Cardiac fibroblast (primary cell): ENCODE data around the gene USH2A.

Experiments
- DNase-seq, 2 donors: peaks; one replicate each; pipeline versions ENCODE4 v3.0.0 to v3.0.0-alpha.2; 2010; ENCODE audit warnings: low read depth in 2 of 2
- H3K4me3 ChIP-seq, 2 donors: replicated peaks in 1 of 2; 1 replicate in 1 of 2; 2 replicates in 1 of 2; pipeline ENCODE4 v1.5.1; 2011; ENCODE audit warnings: low read depth in 2 of 2, low read length in 2 of 2, mild to moderate bottlenecking in 2 of 2, moderate library complexity in 1 of 2
- TF ChIP-seq, protein P1 (sequence below): IDR thresholded peaks from one replicate; pipeline ENCODE4 v1.5.1; 2011; ENCODE audit warnings: low read depth, mild to moderate bottlenecking, low read length, inconsistent platforms

Gene USH2A

DNA sequence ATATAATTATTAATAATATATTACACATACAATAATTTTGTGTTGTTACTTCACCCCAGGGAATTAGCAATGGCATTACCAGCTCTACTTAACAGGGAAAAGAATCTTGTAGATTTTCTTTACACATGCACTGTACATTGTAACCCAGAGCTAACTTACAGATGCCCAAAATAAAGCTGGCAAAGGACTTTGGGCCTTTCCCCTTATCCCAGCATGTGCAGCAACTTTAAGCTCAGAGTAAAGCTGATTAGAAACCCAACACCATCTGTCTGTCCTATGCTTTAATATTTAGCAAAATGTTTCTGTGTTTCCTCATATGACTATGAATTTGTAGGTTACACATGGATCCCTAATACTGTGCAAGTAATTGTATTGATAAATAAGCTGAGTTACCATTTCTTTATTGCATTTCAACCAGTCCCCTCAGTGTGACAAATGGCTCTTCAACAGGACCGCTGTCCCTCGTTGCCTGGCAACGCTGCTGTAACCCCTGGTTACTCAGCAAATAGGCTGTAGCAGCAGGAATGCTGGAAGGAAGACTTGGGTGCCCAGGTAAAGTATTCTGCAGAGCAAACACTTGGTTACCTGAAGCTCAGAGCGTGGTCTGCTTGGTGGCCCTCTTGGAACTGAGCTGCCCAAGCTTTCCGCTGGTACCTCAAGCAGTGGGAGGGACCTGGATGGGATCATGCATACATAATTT is at the start of gene USH2A:
USH2A (minus strand) TSS at position 628 of the 700 bp plus-strand sequence. CDS start 1,112 bp downstream, outside the sequence.
- TF ChIP-seq, protein P1, sequence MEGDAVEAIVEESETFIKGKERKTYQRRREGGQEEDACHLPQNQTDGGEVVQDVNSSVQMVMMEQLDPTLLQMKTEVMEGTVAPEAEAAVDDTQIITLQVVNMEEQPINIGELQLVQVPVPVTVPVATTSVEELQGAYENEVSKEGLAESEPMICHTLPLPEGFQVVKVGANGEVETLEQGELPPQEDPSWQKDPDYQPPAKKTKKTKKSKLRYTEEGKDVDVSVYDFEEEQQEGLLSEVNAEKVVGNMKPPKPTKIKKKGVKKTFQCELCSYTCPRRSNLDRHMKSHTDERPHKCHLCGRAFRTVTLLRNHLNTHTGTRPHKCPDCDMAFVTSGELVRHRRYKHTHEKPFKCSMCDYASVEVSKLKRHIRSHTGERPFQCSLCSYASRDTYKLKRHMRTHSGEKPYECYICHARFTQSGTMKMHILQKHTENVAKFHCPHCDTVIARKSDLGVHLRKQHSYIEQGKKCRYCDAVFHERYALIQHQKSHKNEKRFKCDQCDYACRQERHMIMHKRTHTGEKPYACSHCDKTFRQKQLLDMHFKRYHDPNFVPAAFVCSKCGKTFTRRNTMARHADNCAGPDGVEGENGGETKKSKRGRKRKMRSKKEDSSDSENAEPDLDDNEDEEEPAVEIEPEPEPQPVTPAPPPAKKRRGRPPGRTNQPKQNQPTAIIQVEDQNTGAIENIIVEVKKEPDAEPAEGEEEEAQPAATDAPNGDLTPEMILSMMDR, result no peak
- no peak within 1 kb of the TSS for H3K4me3 ChIP-seq
- no peak for DNase-seq

- no peak for DNase-seq
- H3K4me3 ChIP-seq, result no peak overlapping the region
- TF ChIP-seq, protein P1, result no peak
Measured at GRCh38 chr1:216466162-216466801, 43.0 kb upstream of the USH2A start.

GRCh38 chr1:216464489-216464888 is 41.2 kb upstream of the USH2A start:
- TF ChIP-seq, protein P1, result no peak
- no peak overlapping the region for H3K4me3 ChIP-seq
- peak; percentile 76 to 91 for DNase-seq

DNA sequence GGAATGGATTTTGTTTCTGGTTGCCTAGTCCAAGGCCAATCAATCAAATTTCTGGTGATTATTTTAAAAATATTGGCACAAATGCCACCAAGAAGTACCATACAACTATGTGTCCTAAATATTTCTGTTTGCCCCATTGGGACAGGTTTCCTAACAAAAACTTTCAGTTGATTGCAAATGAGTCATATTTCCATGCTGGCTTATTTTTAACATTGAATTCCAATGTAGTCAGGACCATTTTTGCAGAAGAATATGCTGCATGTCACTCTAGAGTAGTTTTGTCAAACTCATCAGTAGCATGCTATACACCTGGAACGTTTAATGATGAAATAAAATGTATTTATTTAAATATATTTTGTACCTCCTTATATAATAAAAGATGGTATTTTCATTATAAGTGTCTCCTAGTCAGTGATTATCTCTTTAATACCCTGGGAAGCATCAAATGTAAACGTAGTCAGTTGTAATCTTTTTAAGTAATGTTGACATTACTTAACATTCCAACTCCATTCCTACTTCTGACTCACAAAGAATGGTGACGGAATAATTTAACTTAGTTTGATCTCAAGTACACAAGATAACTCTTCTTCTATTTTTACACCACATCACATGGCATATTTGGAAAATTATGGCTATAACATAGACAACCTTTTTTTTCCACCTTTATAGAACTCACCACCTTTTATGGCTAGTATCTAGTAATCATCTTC is 39.0 kb upstream of the USH2A start:
- TF ChIP-seq, protein P1, result no peak
- H3K4me3 ChIP-seq, result no peak overlapping the region
- DNase-seq, result peak; percentile 28 to 63

- peak; percentile 20 to 27 for DNase-seq
- TF ChIP-seq, protein P1, result no peak
- H3K4me3 ChIP-seq, result no peak overlapping the region
Measured at GRCh38 chr1:216461466-216461865, 38.2 kb upstream of the USH2A start.

- DNase-seq, result no peak
- TF ChIP-seq, protein P1, result no peak
- H3K4me3 ChIP-seq, result no peak overlapping the region
Measured at GRCh38 chr1:216459651-216460207, 36.5 kb upstream of the USH2A start.
